ENCODE results near the gene MPHOSPH10. TPM values are rescaled to one million over a fixed set of nuclear protein-coding genes. Genes with fewer than 3 reads are reported as not detected.

Gene MPHOSPH10
- total RNA-seq, 1 experiment from 2014 or later: 34.1 TPM

GRCh38 chr2:71150082-71150816 lies 19.8 kb downstream of the MPHOSPH10 start:
- POLR2A ChIA-PET: no interaction called here
- ATAC-seq (no peak), DNase-seq (ENCODE audit: low read depth, low spot score) (no peak)
- H3K4me1 ChIP-seq (ENCODE audit: control insufficient read depth, insufficient read depth, low read length): no peaks in the 10 kb centered on the region
- TF ChIP-seq SIN3A (IDR thresholded peaks at IDR 0.05; ENCODE audit: borderline replicate concordance, insufficient read depth, low read depth, low read length) (no peak), REST (IDR thresholded peaks at IDR 0.05; ENCODE audit: insufficient read depth in 1 of 2, low read depth in 2 of 2, low read length in 1 of 2) (no peak), POLR2AphosphoS5 (IDR thresholded peaks at IDR 0.05; ENCODE audit: low read depth, low read length) (no peak), CTCF (IDR thresholded peaks at IDR 0.05) (no peak), TCF7L2 (IDR thresholded peaks at IDR 0.05; ENCODE audit: low read depth, low read length) (no peak)
- in situ Hi-C loops (cut with HindIII; ENCODE audit: low pct_unique_long_range_greater_than_20kb, low sequenced_read_pairs): no loop called here
- H3K27ac ChIP-seq (ENCODE audit: low read length): no peak overlapping the region
- H3K36me3 ChIP-seq (ENCODE audit: control insufficient read depth, insufficient read depth, low read length): peaks cover 18% of the 10 kb centered on the region
- H3K4me3 ChIP-seq (ENCODE audit: low read depth in 2 of 2, low read length in 2 of 2): no peak overlapping the region
- H3K9me3 ChIP-seq (ENCODE audit: control insufficient read depth, insufficient read depth, low read depth, low read length): no peaks in the 10 kb centered on the region
- H3K27me3 ChIP-seq (ENCODE audit: control insufficient read depth, insufficient read depth, low read length): peaks cover 2% of the 10 kb centered on the region; the same call in 1 of the 2 replicates
- CTCF ChIA-PET: no interaction called here
- intact Hi-C loops (cut with micrococcal nuclease; ENCODE audit: unreplicated experiment): no loop called here
- BruUV-seq (replicated peaks): no TSS peak

- Histone ChIP-seq H3K4me3 (ENCODE audit: low read depth in 2 of 2, low read length in 2 of 2) (no peak overlapping the region), H3K27ac (ENCODE audit: low read length) (no peak overlapping the region), H3K36me3 (ENCODE audit: control insufficient read depth, insufficient read depth, low read length) (peaks cover 15% of the 10 kb centered on the region), H3K27me3 (ENCODE audit: control insufficient read depth, insufficient read depth, low read length) (peaks cover 2% of the 10 kb centered on the region; the same call in 1 of the 2 replicates), H3K9me3 (ENCODE audit: control insufficient read depth, insufficient read depth, low read depth, low read length) (no peaks in the 10 kb centered on the region), H3K4me1 (ENCODE audit: control insufficient read depth, insufficient read depth, low read length) (no peaks in the 10 kb centered on the region)
- BruUV-seq (replicated peaks): no TSS peak
- intact Hi-C loops (cut with micrococcal nuclease; ENCODE audit: unreplicated experiment) (no loop called here), in situ Hi-C loops (cut with HindIII; ENCODE audit: low pct_unique_long_range_greater_than_20kb, low sequenced_read_pairs) (no loop called here)
- CTCF ChIA-PET: no interaction called here
- ATAC-seq (peak; percentile 42; the same call in 1 of the 2 replicates), DNase-seq (ENCODE audit: low read depth, low spot score) (no peak)
- POLR2A ChIA-PET: interaction anchor here (0.5 kb wide), 1 partner anchor 23 kb away, joined by 3 read pairs; no protein-coding TSS in a partner anchor
- no peak for TF ChIP-seq POLR2AphosphoS5 (IDR thresholded peaks at IDR 0.05; ENCODE audit: low read depth, low read length)
- TF ChIP-seq CTCF (IDR thresholded peaks at IDR 0.05): no peak
- no peak for TF ChIP-seq REST (IDR thresholded peaks at IDR 0.05; ENCODE audit: insufficient read depth in 1 of 2, low read depth in 2 of 2, low read length in 1 of 2)
- TF ChIP-seq TCF7L2 (IDR thresholded peaks at IDR 0.05; ENCODE audit: low read depth, low read length): no peak
- TF ChIP-seq SIN3A (IDR thresholded peaks at IDR 0.05; ENCODE audit: borderline replicate concordance, insufficient read depth, low read depth, low read length): no peak
These were observed 21.2 kb downstream of the MPHOSPH10 start for GRCh38 chr2:71151620-71152019.
